HEK293T (cell line): ENCODE results near the gene ADCY9.

Experiments
- CTCF ChIA-PET: fragments of 350-600 bp; formaldehyde crosslinking; extraction: SDS; loops from one replicate; lab custom pipeline; 2021; ENCODE audit warnings: antibody characterized with exemption, inconsistent platforms; lab: Yijun Ruan, JAX
- POLR2A ChIA-PET: fragments of 350-600 bp; formaldehyde crosslinking; extraction: SDS; loops from one replicate; lab custom pipeline; 2020; ENCODE audit warnings: antibody characterized with exemption, inconsistent platforms; lab: Yijun Ruan, JAX
- DNase-seq: peaks from one replicate; pipeline ENCODE4 v3.0.0; 2012; ENCODE audit warnings: mixed read lengths; ENCODE audit errors: extremely low spot score
- ARNT ChIP-seq: fragments of 450-650 bp; IDR thresholded peaks from 2 replicates; pipeline ENCODE4 v1.6.1; 2017; ENCODE audit warnings: mild to moderate bottlenecking
- BHLHE40 ChIP-seq: fragments of 450-650 bp; IDR thresholded peaks from 2 replicates; pipeline ENCODE4 v1.6.1; 2016; ENCODE audit warnings: mild to moderate bottlenecking, moderate library complexity, borderline replicate concordance
- CTBP1 ChIP-seq: fragments of 450-650 bp; IDR thresholded peaks from 2 replicates; pipeline ENCODE4 v1.6.1; 2016; ENCODE audit warnings: borderline replicate concordance
- ELF4 ChIP-seq: fragments of 450-650 bp; IDR thresholded peaks from 2 replicates; pipeline ENCODE4 v1.6.1; 2017; ENCODE audit warnings: antibody characterized with exemption
- FOXA1 ChIP-seq: fragments of 450-650 bp; IDR thresholded peaks from 2 replicates; pipeline ENCODE4 v1.6.1; 2016; ENCODE audit warnings: mild to moderate bottlenecking
- FOXK2 ChIP-seq: fragments of 450-650 bp; IDR thresholded peaks from 2 replicates; pipeline ENCODE4 v1.6.1; 2016; ENCODE audit warnings: mild to moderate bottlenecking
- FOXM1 ChIP-seq: fragments of 450-650 bp; IDR thresholded peaks from 2 replicates; pipeline ENCODE4 v1.6.1; 2017; ENCODE audit warnings: mild to moderate bottlenecking, borderline replicate concordance
- HDGF ChIP-seq: fragments of 450-650 bp; IDR thresholded peaks from 2 replicates; pipeline ENCODE4 v1.6.1; 2017; ENCODE audit warnings: antibody characterized with exemption, borderline replicate concordance
- L3MBTL2 ChIP-seq: fragments of 450-650 bp; conservative IDR thresholded peaks from 2 replicates; pipeline ENCODE4 v1.6.1; 2016; ENCODE audit warnings: mild to moderate bottlenecking
- LEF1 ChIP-seq: fragments of 450-650 bp; IDR thresholded peaks from 2 replicates; pipeline ENCODE4 v1.6.1; 2017; ENCODE audit warnings: mild to moderate bottlenecking, borderline replicate concordance
- NFRKB ChIP-seq: fragments of 450-650 bp; IDR thresholded peaks from 2 replicates; pipeline ENCODE4 v1.6.1; 2016; ENCODE audit warnings: mild to moderate bottlenecking, moderate library complexity
- PKNOX1 ChIP-seq: fragments of 450-650 bp; IDR thresholded peaks from 2 replicates; pipeline ENCODE4 v1.6.1; 2016
- SP1 ChIP-seq: fragments of 450-650 bp; IDR thresholded peaks from 2 replicates; pipeline ENCODE4 v1.6.1; 2017
- SUZ12 ChIP-seq: fragments of 450-650 bp; IDR thresholded peaks from 2 replicates; pipeline ENCODE4 v1.6.1; 2016; ENCODE audit warnings: mild to moderate bottlenecking
- TARDBP ChIP-seq: fragments of 450-650 bp; IDR thresholded peaks from 2 replicates; pipeline ENCODE4 v1.6.1; 2016
- ZNF384 ChIP-seq: fragments of 450-650 bp; IDR thresholded peaks from 2 replicates; pipeline ENCODE4 v1.6.1; 2016

ADCY9 gene

GRCh38 chr16:4032768-4033167 lies 83.5 kb downstream of the ADCY9 start:
- ChIA-PET CTCF (no interaction called here), POLR2A (no interaction called here)
- no peak for TF ChIP-seq ZNF384
- no peak for TF ChIP-seq FOXK2
- no peak for TF ChIP-seq PKNOX1
- TF ChIP-seq ELF4 = no peak
- no peak for TF ChIP-seq BHLHE40
- TF ChIP-seq FOXM1 = no peak
- no peak for TF ChIP-seq L3MBTL2
- TF ChIP-seq HDGF = no peak

GRCh38 chr16:4028144-4028543 lies 88.1 kb downstream of the ADCY9 start:
- ChIA-PET POLR2A (no interaction called here), CTCF (no interaction called here)
- no peak for TF ChIP-seq ELF4
- no peak for TF ChIP-seq SP1
- TF ChIP-seq HDGF = no peak
- TF ChIP-seq LEF1 = no peak
- TF ChIP-seq TARDBP = no peak
- TF ChIP-seq SUZ12 = no peak
- TF ChIP-seq NFRKB = no peak
- TF ChIP-seq FOXK2 = no peak
- TF ChIP-seq ZNF384 = no peak
- TF ChIP-seq PKNOX1 = no peak
- TF ChIP-seq FOXA1 = no peak
- no peak for TF ChIP-seq L3MBTL2
- DNase-seq = no peak

More at GRCh38 chr16:4032768-4033167, 83.5 kb downstream of the ADCY9 start:
- DNase-seq = no peak

- ChIA-PET POLR2A (no interaction called here), CTCF (no interaction called here)
- DNase-seq = no peak
- TF ChIP-seq BHLHE40 (no peak), ZNF384 (no peak), FOXA1 (no peak), FOXK2 (no peak), CTBP1 (no peak), SUZ12 (no peak), ARNT (no peak), LEF1 (no peak), HDGF (no peak)
Observed at GRCh38 chr16:4026854-4027253, 89.4 kb downstream of the ADCY9 start.

GRCh38 chr16:4025428-4025827 lies 90.8 kb downstream of the ADCY9 start:
- POLR2A ChIA-PET = no interaction called here
- no peak for DNase-seq
- CTCF ChIA-PET = no interaction called here
- TF ChIP-seq HDGF = no peak

GRCh38 chr16:4021916-4022315 lies 94.3 kb downstream of the ADCY9 start:
- ChIA-PET CTCF (no interaction called here), POLR2A (no interaction called here)
- TF ChIP-seq FOXA1 (no peak), PKNOX1 (no peak), ARNT (no peak), LEF1 (no peak), CTBP1 (no peak), FOXM1 (no peak), FOXK2 (no peak), ELF4 (no peak), NFRKB (no peak)
- no peak for DNase-seq

GRCh38 chr16:4021070-4021779 lies 95.0 kb downstream of the ADCY9 start:
- no peak for TF ChIP-seq FOXK2
- TF ChIP-seq NFRKB = no peak
- no peak for TF ChIP-seq FOXA1
- no peak for TF ChIP-seq L3MBTL2
- no peak for TF ChIP-seq SP1
- TF ChIP-seq ARNT = no peak
- TF ChIP-seq LEF1 = no peak
- no peak for TF ChIP-seq ELF4
- TF ChIP-seq SUZ12 = no peak
- TF ChIP-seq HDGF = no peak
- ChIA-PET POLR2A (no interaction called here), CTCF (no interaction called here)
- no peak for DNase-seq

GRCh38 chr16:4019371-4019791 lies 96.9 kb downstream of the ADCY9 start:
- no peak for DNase-seq
- ChIA-PET CTCF (no interaction called here), POLR2A (no interaction called here)
- no peak for TF ChIP-seq SP1
- TF ChIP-seq ZNF384 = no peak
- TF ChIP-seq FOXM1 = no peak
- no peak for TF ChIP-seq HDGF
- TF ChIP-seq FOXA1 = no peak
- TF ChIP-seq ELF4 = no peak
- no peak for TF ChIP-seq TARDBP
